Kidney (tissue), 14 donors: Measurements from ENCODE around the gene SRP54. TPM values are rescaled to one million over a fixed set of nuclear protein-coding genes. Genes with fewer than 3 reads are reported as not detected.

Source experiments
- DNase-seq, 5 donors: peaks; one replicate each; pipeline ENCODE4 v3.0.0-alpha.2; 2013 to 2020
- FAIRE-seq: peaks from 2 replicates; lab custom pipeline; 2012; peaks lifted over from hg19 to GRCh38; lab: Jason Lieb, UNC
- H3K27ac ChIP-seq, 2 donors: one replicate each; pipeline ENCODE4 v1.7.0; 2013; ENCODE audit warnings: low read depth in 2 of 2, low read length in 2 of 2, inconsistent platforms in 1 of 2
- H3K27me3 ChIP-seq: one replicate; pipeline ENCODE4 v1.7.1; 2013; ENCODE audit warnings: low read length, inconsistent platforms; ENCODE audit not compliant: control insufficient read depth, insufficient read depth
- H3K36me3 ChIP-seq, 3 donors: one replicate each; pipeline versions ENCODE4 v1.7.0 to v1.7.1; 2013; ENCODE audit warnings: low read length in 3 of 3, control low read depth in 1 of 3, inconsistent platforms in 1 of 3; ENCODE audit not compliant: insufficient read depth in 3 of 3, control insufficient read depth in 2 of 3
- H3K4me1 ChIP-seq, 3 donors: one replicate each; pipeline versions ENCODE4 v1.7.0 to v1.7.1; 2013; ENCODE audit warnings: low read length in 3 of 3, inconsistent platforms in 1 of 3, low read depth in 1 of 3; ENCODE audit not compliant: control insufficient read depth in 2 of 3, insufficient read depth in 2 of 3
- H3K4me3 ChIP-seq, 3 donors: one replicate each; pipeline versions ENCODE4 v1.7.0 to v1.8.1; 2013; ENCODE audit warnings: low read length in 3 of 3, control low read depth in 1 of 3, inconsistent platforms in 1 of 3
- H3K9ac ChIP-seq, 3 donors: one replicate each; pipeline versions ENCODE4 v1.7.0 to v1.7.1; 2013; ENCODE audit warnings: low read length in 3 of 3, control low read depth in 1 of 3, inconsistent platforms in 1 of 3
- H3K9me3 ChIP-seq, 3 donors: one replicate each; pipeline versions ENCODE4 v1.7.0 to v1.7.1; 2013; ENCODE audit warnings: low read length in 3 of 3, control low read depth in 1 of 3, inconsistent platforms in 1 of 3; ENCODE audit not compliant: control insufficient read depth in 2 of 3, insufficient read depth in 1 of 3
- CTCF ChIP-seq: IDR thresholded peaks from 3 replicates; pipeline ENCODE4 v1.5.1; 2012; ENCODE audit warnings: mild to moderate bottlenecking, moderate library complexity, borderline replicate concordance; ENCODE audit not compliant: insufficient read depth; ENCODE audit errors: extremely low read depth
- intact Hi-C: fragments of 100-400 bp; cut with DNase I; formaldehyde crosslinking; loops from one replicate; pipeline ENCODE4 v1.11.1; 2022
- polyA plus RNA-seq: library from polyadenylated mRNA; stranded (reverse); fragments of 350-450 nt; fragmentation: Illumina TruSeq; extraction: RNeasy Lipid Tissue Mini Kit (QIAGEN cat#74804); gene quantifications from one replicate; pipeline ENCODE4 v1.2.3, GENCODE V29; 2014; ENCODE audit warnings: low read depth, low replicate concordance; ENCODE audit not compliant: insufficient read depth
- total RNA-seq: library from RNA; stranded (reverse); fragmentation: NEBNext Ultra II Directional; extraction: Animal tissue kit (Norgen Biotek cat#: 25700); gene quantifications from one replicate; pipeline ENCODE4 v1.2.1, GENCODE V29; 2021
- donor health status: control.
- donor health status: control.
- donor health status: control.
- donor health status: control.
- donor health status: control.
- donor health status: DM: yes; HTN: yes; CAD: no.
- donor health status: Normal renal cell carcinoma (clear cell type).

Gene SRP54
- total and polyA plus RNA-seq, 2 donors from 2014 or later: 37.3 to 54.3 TPM

DNA sequence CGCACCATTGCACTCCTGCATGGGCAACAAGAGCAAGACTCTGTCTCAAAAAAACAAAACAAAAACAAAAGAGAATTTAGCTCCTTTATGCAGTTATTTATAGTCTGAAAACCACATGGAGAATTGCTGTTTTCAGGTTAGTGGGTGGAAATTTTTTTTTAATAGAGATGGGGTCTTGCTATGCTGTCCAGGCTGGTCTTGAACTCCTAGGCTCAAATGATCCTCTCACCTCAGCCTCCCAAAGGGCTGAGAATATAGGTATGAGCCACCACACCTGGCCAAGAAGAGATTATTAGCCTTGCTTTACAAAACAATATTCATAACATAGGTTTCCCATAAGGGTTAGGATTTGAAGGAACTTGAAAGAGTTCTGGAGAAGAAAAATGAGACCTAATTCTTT, 12.1 kb upstream of the SRP54 start:
- Histone ChIP-seq H3K4me3 (no peak overlapping the region), H3K27ac (no peak overlapping the region), H3K36me3 (peaks cover 0 to 6% (median 3%) of the 10 kb centered on the region in 3 donors), H3K9me3 (no peaks in the 10 kb centered on the region), H3K4me1 (no peaks in the 10 kb centered on the region), H3K9ac (no peak overlapping the region), H3K27me3 (no peaks in the 10 kb centered on the region)
- no peak for TF ChIP-seq CTCF
- intact Hi-C loops: no loop called here
- FAIRE-seq (no peak), DNase-seq (no peak)

DNA sequence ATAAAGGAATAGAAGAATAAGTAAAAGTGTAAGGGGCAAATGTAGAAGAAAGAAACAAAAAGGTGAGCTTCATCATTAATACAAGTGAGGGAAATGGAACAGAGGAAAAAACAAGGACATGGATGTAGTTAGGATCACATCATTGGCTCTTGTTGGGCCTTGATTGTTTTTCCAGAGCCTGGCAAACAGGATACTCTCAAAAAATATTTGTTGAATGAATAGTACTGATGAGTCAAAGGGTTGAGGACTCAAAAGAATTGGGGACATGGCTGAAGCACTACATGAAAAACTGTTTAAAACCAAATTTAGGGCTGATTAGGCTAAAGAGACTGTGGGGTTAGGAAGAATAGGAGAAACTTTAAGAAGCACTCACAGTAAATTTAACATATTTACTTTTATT, 11.4 kb upstream of the SRP54 start:
- H3K27ac ChIP-seq: no peak overlapping the region
- no peak for TF ChIP-seq CTCF
- intact Hi-C loops: no loop called here

GRCh38 chr14:34971801-34972200, 11.0 kb upstream of the SRP54 start:
- TF ChIP-seq CTCF: no peak
- no peak overlapping the region for H3K9ac ChIP-seq
- no peak overlapping the region for H3K4me3 ChIP-seq
- H3K9me3 ChIP-seq: no peaks in the 10 kb centered on the region
- FAIRE-seq: no peak
- H3K27me3 ChIP-seq: no peaks in the 10 kb centered on the region
- no peak overlapping the region for H3K27ac ChIP-seq
- no peak for DNase-seq
- H3K4me1 ChIP-seq: no peaks in the 10 kb centered on the region
- intact Hi-C loops: no loop called here
- H3K36me3 ChIP-seq: peaks cover 0 to 3% (median 0%) of the 10 kb centered on the region in 3 donors

More for the DNA sequence above, 11.4 kb upstream of the SRP54 start:
- no peak for FAIRE-seq
- Histone ChIP-seq H3K4me3 (no peak overlapping the region), H3K9ac (no peak overlapping the region), H3K36me3 (peaks cover 0 to 3% (median under 1%) of the 10 kb centered on the region in 3 donors), H3K27me3 (no peaks in the 10 kb centered on the region), H3K9me3 (no peaks in the 10 kb centered on the region), H3K4me1 (no peaks in the 10 kb centered on the region)
- no peak for DNase-seq

GRCh38 chr14:34978444-34978843, 4.3 kb upstream of the SRP54 start:
- H3K27me3 ChIP-seq: no peaks in the 10 kb centered on the region
- H3K27ac ChIP-seq: no peak overlapping the region
- no peak overlapping the region for H3K4me3 ChIP-seq
- H3K9ac ChIP-seq: no peak overlapping the region
- FAIRE-seq (no peak), DNase-seq (no peak)
- TF ChIP-seq CTCF: no peak
- H3K36me3 ChIP-seq: no peaks in the 10 kb centered on the region
- H3K4me1 ChIP-seq: peaks cover 0 to 9% (median 0%) of the 10 kb centered on the region in 3 donors
- intact Hi-C loops: no loop called here
- no peaks in the 10 kb centered on the region for H3K9me3 ChIP-seq
